Jurkat, Clone E6-1 (cell line): ENCODE results near the gene UBE2Q1.
A peak's percentile ranks its signal among the peaks of the same experiment; 100 is the strongest.

Experiments
- DNase-seq: peaks from one replicate; pipeline ENCODE4 v3.0.0-alpha.2; 2011; ENCODE audit warnings: low read depth, low spot score
- H3K4me3 ChIP-seq: 2 replicates; pipeline ENCODE4 v1.5.1; 2011; ENCODE audit warnings: mild to moderate bottlenecking, low read length, control low read depth, moderate library complexity

The UBE2Q1 gene

GRCh38 chr1:154579374-154579773 lies 20.9 kb upstream of the UBE2Q1 start:
- no peak overlapping the region for H3K4me3 ChIP-seq
- DNase-seq: no peak

- no peak overlapping the region for H3K4me3 ChIP-seq
- DNase-seq: no peak
These were observed 19.6 kb upstream of the UBE2Q1 start for GRCh38 chr1:154578058-154578418.

GRCh38 chr1:154577346-154578057 lies 19.0 kb upstream of the UBE2Q1 start:
- no peak for DNase-seq
- H3K4me3 ChIP-seq: no peak overlapping the region

- DNase-seq: no peak
- H3K4me3 ChIP-seq: no peak overlapping the region
These were observed 17.6 kb upstream of the UBE2Q1 start for GRCh38 chr1:154575951-154576566.

- H3K4me3 ChIP-seq: no peak overlapping the region
- no peak for DNase-seq
These were observed 16.9 kb upstream of the UBE2Q1 start for GRCh38 chr1:154575147-154575927.

- H3K4me3 ChIP-seq: no peak overlapping the region
- DNase-seq: no peak
These were observed 16.3 kb upstream of the UBE2Q1 start for GRCh38 chr1:154574716-154575115.

- no peak overlapping the region for H3K4me3 ChIP-seq
- no peak for DNase-seq
These were observed 14.7 kb upstream of the UBE2Q1 start for GRCh38 chr1:154573168-154573510.

- no peak for DNase-seq
- H3K4me3 ChIP-seq: no peak overlapping the region
These were observed 14.2 kb upstream of the UBE2Q1 start for GRCh38 chr1:154572468-154573167.

GRCh38 chr1:154571964-154572288 lies 13.5 kb upstream of the UBE2Q1 start:
- no peak for DNase-seq
- H3K4me3 ChIP-seq: no peak overlapping the region

GRCh38 chr1:154571244-154571963 lies 12.9 kb upstream of the UBE2Q1 start:
- DNase-seq: no peak
- no peak overlapping the region for H3K4me3 ChIP-seq

GRCh38 chr1:154568157-154568815 lies 9.8 kb upstream of the UBE2Q1 start:
- DNase-seq: no peak
- no peak overlapping the region for H3K4me3 ChIP-seq

- H3K4me3 ChIP-seq: peak within 1 kb of the TSS; percentile 25
- DNase-seq: no peak
These were observed 9.1 kb upstream of the UBE2Q1 start, which contains the start of gene CHRNB2 for GRCh38 chr1:154567386-154568156. CHRNB2 (plus strand) TSS chr1:154567778; CDS start chr1:154568045, 267 bp downstream.

- H3K4me3 ChIP-seq: no peak overlapping the region
- DNase-seq: no peak
These were observed 7.4 kb upstream of the UBE2Q1 start for GRCh38 chr1:154565876-154566275.

GRCh38 chr1:154559466-154560044 lies 1.1 kb upstream of the UBE2Q1 start:
- H3K4me3 ChIP-seq: peak overlapping the region; percentile 72
- DNase-seq: peak; percentile 88

- peak; percentile 99 for DNase-seq
- H3K4me3 ChIP-seq: peak overlapping the region; percentile 72
These were observed 431 bp upstream of the UBE2Q1 start for GRCh38 chr1:154558720-154559465.

GRCh38 chr1:154557248-154557938 lies 1.1 kb downstream of the UBE2Q1 start:
- peak overlapping the region; percentile 80 for H3K4me3 ChIP-seq
- DNase-seq: no peak
